ENCODE results near the gene CHRNA9.
A peak's percentile ranks its signal among the peaks of the same experiment; 100 is the strongest.
"Not testable (repeated sequence)": the region's sequence is repeated elsewhere in the genome, so short reads cannot be mapped to it uniquely, and the experiment has no call there.

CHRNA9 gene

GRCh38 chr4:40334591-40335524 lies at the start of gene CHRNA9:
Gene CHRNA9 (plus strand): TSS chr4:40335333. CDS start chr4:40335468, 135 bp downstream.
- DNase-seq: no peak

GRCh38 chr4:40285692-40286091 lies 49.4 kb upstream of the CHRNA9 start:
- DNase-seq: no peak

- no peak for DNase-seq
These were observed 46.6 kb upstream of the CHRNA9 start for GRCh38 chr4:40288566-40288965.

- no peak for DNase-seq
These were observed 45.6 kb upstream of the CHRNA9 start for GRCh38 chr4:40289366-40290188.

GRCh38 chr4:40290611-40291186 lies 44.4 kb upstream of the CHRNA9 start:
- not testable (repeated sequence) for DNase-seq

GRCh38 chr4:40292313-40292759 lies 42.8 kb upstream of the CHRNA9 start:
- DNase-seq: no peak

- no peak for DNase-seq
These were observed 40.8 kb upstream of the CHRNA9 start for GRCh38 chr4:40294339-40294738.

- not testable (repeated sequence) for DNase-seq
These were observed 40.1 kb upstream of the CHRNA9 start for GRCh38 chr4:40295030-40295429.

- no peak for DNase-seq
These were observed 39.6 kb upstream of the CHRNA9 start for GRCh38 chr4:40295572-40295971.

GRCh38 chr4:40299126-40299525 lies 36.0 kb upstream of the CHRNA9 start:
- DNase-seq: no peak

- no peak for DNase-seq
These were observed 35.3 kb upstream of the CHRNA9 start for GRCh38 chr4:40299811-40300292.

GRCh38 chr4:40300371-40301162 lies 34.6 kb upstream of the CHRNA9 start:
- no peak for DNase-seq

- peak; percentile 31 for DNase-seq
These were observed 33.5 kb upstream of the CHRNA9 start for GRCh38 chr4:40301603-40302002.

GRCh38 chr4:40303751-40304150 lies 31.4 kb upstream of the CHRNA9 start:
- DNase-seq: no peak

- DNase-seq: peak; percentile 43
These were observed 29.6 kb upstream of the CHRNA9 start for GRCh38 chr4:40305328-40306170.

- no peak for DNase-seq
These were observed 28.9 kb upstream of the CHRNA9 start for GRCh38 chr4:40306226-40306625.

GRCh38 chr4:40306976-40307375 lies 28.2 kb upstream of the CHRNA9 start:
- no peak for DNase-seq

- peak; percentile 62 for DNase-seq
These were observed 27.3 kb upstream of the CHRNA9 start for GRCh38 chr4:40307627-40308497.

- no peak for DNase-seq
These were observed 26.5 kb upstream of the CHRNA9 start for GRCh38 chr4:40308528-40309122.
